Mesendoderm (in vitro differentiated cells): ENCODE measurements around the gene ZNF398. TPM values are rescaled to one million over a fixed set of nuclear protein-coding genes. Genes with fewer than 3 reads are reported as not detected.
A peak's percentile ranks its signal among the peaks of the same experiment; 100 is the strongest.

ENCODE experiments used
- DNase-seq: peaks from one replicate; pipeline ENCODE4 v3.0.0; 2013
- H2AK5ac ChIP-seq: 2 replicates; pipeline ENCODE4 v1.6.1; 2013; ENCODE audit warnings: low read length, inconsistent platforms
- H2BK120ac ChIP-seq: 2 replicates; pipeline ENCODE4 v1.6.1; 2013; ENCODE audit warnings: low read depth, mild to moderate bottlenecking, low read length, moderate library complexity, mixed read lengths
- H2BK15ac ChIP-seq: replicated peaks from 2 replicates; pipeline ENCODE4 v1.6.1; 2013; ENCODE audit warnings: low read depth, mild to moderate bottlenecking, moderate library complexity
- H2BK5ac ChIP-seq: 2 replicates; pipeline ENCODE4 v1.6.1; 2013; ENCODE audit warnings: low read length, inconsistent platforms
- H3K18ac ChIP-seq: 2 replicates; pipeline ENCODE4 v1.6.1; 2013; ENCODE audit warnings: mild to moderate bottlenecking, low read length, mixed read lengths
- H3K23ac ChIP-seq: one replicate; pipeline ENCODE4 v1.6.1; 2013; ENCODE audit warnings: low read length
- H3K27ac ChIP-seq: 2 replicates; pipeline ENCODE4 v1.5.1; 2013; ENCODE audit warnings: low read depth, mild to moderate bottlenecking, inconsistent platforms, low read length, moderate library complexity
- H3K27me3 ChIP-seq: 2 replicates; pipeline ENCODE4 v1.6.1; 2013; ENCODE audit warnings: low read length, control low read depth, mild to moderate bottlenecking, inconsistent platforms; ENCODE audit not compliant: insufficient read depth, poor library complexity
- H3K36me3 ChIP-seq: 2 replicates; pipeline ENCODE4 v1.6.1; 2013; ENCODE audit warnings: low read length, inconsistent platforms; ENCODE audit not compliant: control insufficient read depth, insufficient read depth
- H3K4ac ChIP-seq: one replicate; pipeline ENCODE4 v1.6.1; 2013; ENCODE audit warnings: low read depth, mild to moderate bottlenecking, low read length, moderate library complexity
- H3K4me1 ChIP-seq: 2 replicates; pipeline ENCODE4 v1.6.1; 2013; ENCODE audit warnings: low read depth, low read length, inconsistent platforms; ENCODE audit not compliant: control insufficient read depth
- H3K4me2 ChIP-seq: 2 replicates; pipeline ENCODE4 v1.6.1; 2013; ENCODE audit warnings: low read length
- H3K4me3 ChIP-seq: 2 replicates; pipeline ENCODE4 v1.5.1; 2013; ENCODE audit warnings: mild to moderate bottlenecking, low read length
- H3K56ac ChIP-seq: one replicate; pipeline ENCODE4 v1.6.1; 2013; ENCODE audit warnings: low read length
- H3K79me1 ChIP-seq: 2 replicates; pipeline ENCODE4 v1.6.1; 2013; ENCODE audit warnings: low read length, inconsistent platforms
- H3K79me2 ChIP-seq: 2 replicates; pipeline ENCODE4 v1.6.1; 2013; ENCODE audit warnings: mild to moderate bottlenecking, low read length; ENCODE audit not compliant: control insufficient read depth, insufficient read depth
- H3K9ac ChIP-seq: 2 replicates; pipeline ENCODE4 v1.6.1; 2013; ENCODE audit warnings: low read length, inconsistent platforms
- H4K5ac ChIP-seq: one replicate; pipeline ENCODE4 v1.6.1; 2013; ENCODE audit warnings: low read length
- H4K8ac ChIP-seq: one replicate; pipeline ENCODE4 v1.6.1; 2013; ENCODE audit warnings: low read depth, mild to moderate bottlenecking, control low read depth, low read length, moderate library complexity
- WGBS: extraction: QIAGEN DNeasy Blood & Tissue Kit; methylation state at CpG from one replicate; pipeline ENCODE4 v1.1.7; 2013; ENCODE audit warnings: low lambda C conversion rate, missing lambda C conversion rate; ENCODE audit not compliant: insufficient coverage; ENCODE audit errors: extremely low coverage; 5-methylcytosine and 5-hydroxymethylcytosine counted together
- polyA plus RNA-seq, 2 experiments: library from polyadenylated mRNA; stranded (reverse); fragments of 200-250 nt; gene quantifications; one replicate each; pipeline ENCODE4 v1.2.3, GENCODE V29; 2013

Gene ZNF398, protein sequence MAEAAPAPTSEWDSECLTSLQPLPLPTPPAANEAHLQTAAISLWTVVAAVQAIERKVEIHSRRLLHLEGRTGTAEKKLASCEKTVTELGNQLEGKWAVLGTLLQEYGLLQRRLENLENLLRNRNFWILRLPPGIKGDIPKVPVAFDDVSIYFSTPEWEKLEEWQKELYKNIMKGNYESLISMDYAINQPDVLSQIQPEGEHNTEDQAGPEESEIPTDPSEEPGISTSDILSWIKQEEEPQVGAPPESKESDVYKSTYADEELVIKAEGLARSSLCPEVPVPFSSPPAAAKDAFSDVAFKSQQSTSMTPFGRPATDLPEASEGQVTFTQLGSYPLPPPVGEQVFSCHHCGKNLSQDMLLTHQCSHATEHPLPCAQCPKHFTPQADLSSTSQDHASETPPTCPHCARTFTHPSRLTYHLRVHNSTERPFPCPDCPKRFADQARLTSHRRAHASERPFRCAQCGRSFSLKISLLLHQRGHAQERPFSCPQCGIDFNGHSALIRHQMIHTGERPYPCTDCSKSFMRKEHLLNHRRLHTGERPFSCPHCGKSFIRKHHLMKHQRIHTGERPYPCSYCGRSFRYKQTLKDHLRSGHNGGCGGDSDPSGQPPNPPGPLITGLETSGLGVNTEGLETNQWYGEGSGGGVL
- 9.1 TPM for polyA plus RNA-seq (2013, experiment 1 of 2)
- polyA plus RNA-seq (2013, experiment 2 of 2): 9.8 TPM

DNA sequence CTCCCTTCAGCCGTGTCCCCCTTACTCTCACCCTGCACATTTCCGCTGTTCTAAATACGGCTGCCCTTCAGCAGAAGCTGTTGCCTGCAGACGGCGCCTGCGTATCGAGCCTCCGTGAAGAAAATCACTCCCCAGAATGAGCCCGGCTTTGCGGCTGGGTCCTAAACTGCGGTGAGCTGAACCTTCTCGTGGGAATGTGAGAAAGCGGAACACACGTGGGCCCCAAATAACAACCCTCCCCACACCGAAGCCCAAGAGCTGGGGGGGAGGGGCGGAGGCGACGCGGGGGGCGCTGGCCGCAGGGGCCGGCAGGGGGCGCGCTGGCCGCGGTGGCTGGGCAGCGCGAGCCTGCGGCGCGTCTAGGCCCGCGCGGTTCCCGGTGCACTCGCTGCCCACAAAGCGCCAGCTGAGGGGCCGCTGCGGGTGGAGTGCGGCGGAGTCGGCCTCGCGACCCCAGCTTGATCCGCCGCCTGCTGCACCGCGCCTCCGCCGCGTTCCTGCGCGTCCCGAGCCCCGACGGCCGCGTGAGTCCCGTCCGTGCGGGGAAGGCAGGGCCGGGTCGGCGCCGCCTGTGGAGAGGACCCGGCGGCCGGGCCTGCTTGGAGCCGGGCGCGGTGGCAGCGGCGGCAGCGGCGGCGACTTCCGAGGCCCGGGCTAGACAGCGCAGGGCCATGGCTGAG is at the start of gene ZNF398:
TSS of gene ZNF398 (plus strand) at position 382 of the 680 bp plus-strand sequence. CDS start at position 672, 290 bp downstream.
- H3K9ac ChIP-seq: peak within 1 kb of the TSS; percentile 97
- H3K79me1 ChIP-seq: peaks cover 3% of the 10 kb centered on the region
- peak within 1 kb of the TSS; percentile 86 for H3K4me3 ChIP-seq
- DNase-seq: peak; percentile 80
- H2AK5ac ChIP-seq: no peak within 1 kb of the TSS
- H2BK120ac ChIP-seq: no peak within 1 kb of the TSS
- H3K23ac ChIP-seq: peak within 1 kb of the TSS; percentile 86
- no peak within 1 kb of the TSS for H2BK15ac ChIP-seq
- H3K56ac ChIP-seq: peak within 1 kb of the TSS; percentile 99
- H3K36me3 ChIP-seq: no peaks in the 10 kb centered on the region
- peaks cover 4% of the 10 kb centered on the region for H3K4me1 ChIP-seq
- no peaks in the 10 kb centered on the region for H3K27me3 ChIP-seq
- peak within 1 kb of the TSS; percentile 88 for H2BK5ac ChIP-seq
- peak within 1 kb of the TSS; percentile 99 for H4K5ac ChIP-seq
- no CpG with 5 or more reads among the region's 79 CpGs for WGBS
- peak within 1 kb of the TSS; percentile 92 for H3K4ac ChIP-seq
- peak within 1 kb of the TSS; percentile 94 for H3K4me2 ChIP-seq
- no peak within 1 kb of the TSS for H4K8ac ChIP-seq
- H3K18ac ChIP-seq: peak within 1 kb of the TSS; percentile 73
- peaks cover 35% of the 10 kb centered on the region for H3K79me2 ChIP-seq
- peak within 1 kb of the TSS; percentile 86 for H3K27ac ChIP-seq

DNA sequence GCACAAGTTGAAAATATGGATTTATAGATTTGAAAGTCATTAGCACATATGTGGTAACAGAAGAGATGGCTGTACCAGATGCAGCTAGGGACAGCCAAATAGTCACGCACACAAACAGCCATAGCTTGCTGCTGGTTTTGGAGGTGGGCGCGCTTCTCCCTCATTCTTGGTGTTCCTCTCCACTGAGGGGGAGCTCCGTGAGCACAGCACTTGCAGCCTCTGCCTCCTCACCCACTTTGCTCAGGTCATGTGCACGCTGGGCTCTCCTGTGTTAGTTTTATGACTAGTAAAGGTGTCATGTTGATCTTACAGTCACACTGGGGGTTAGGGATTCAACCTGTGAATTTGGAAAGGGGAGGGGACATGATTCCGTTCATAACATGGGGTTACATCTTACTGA is 48.2 kb upstream of the ZNF398 start:
- Histone ChIP-seq H3K27ac (no peak overlapping the region), H3K4ac (no peak overlapping the region), H2BK15ac (no peak overlapping the region), H4K5ac (no peak overlapping the region), H2BK120ac (no peak overlapping the region), H3K4me1 (peaks cover 2% of the 10 kb centered on the region), H2AK5ac (no peak overlapping the region), H3K9ac (no peak overlapping the region), H3K4me3 (no peak overlapping the region), H3K23ac (no peak overlapping the region), H3K79me2 (no peaks in the 10 kb centered on the region), H3K27me3 (no peaks in the 10 kb centered on the region), H3K18ac (no peak overlapping the region), H4K8ac (no peak overlapping the region), H3K79me1 (no peaks in the 10 kb centered on the region), H3K56ac (no peak overlapping the region), H3K4me2 (no peak overlapping the region), H3K36me3 (no peaks in the 10 kb centered on the region), H2BK5ac (no peak overlapping the region)
- no CpG with 5 or more reads among the region's 6 CpGs for WGBS
- no peak for DNase-seq

DNA sequence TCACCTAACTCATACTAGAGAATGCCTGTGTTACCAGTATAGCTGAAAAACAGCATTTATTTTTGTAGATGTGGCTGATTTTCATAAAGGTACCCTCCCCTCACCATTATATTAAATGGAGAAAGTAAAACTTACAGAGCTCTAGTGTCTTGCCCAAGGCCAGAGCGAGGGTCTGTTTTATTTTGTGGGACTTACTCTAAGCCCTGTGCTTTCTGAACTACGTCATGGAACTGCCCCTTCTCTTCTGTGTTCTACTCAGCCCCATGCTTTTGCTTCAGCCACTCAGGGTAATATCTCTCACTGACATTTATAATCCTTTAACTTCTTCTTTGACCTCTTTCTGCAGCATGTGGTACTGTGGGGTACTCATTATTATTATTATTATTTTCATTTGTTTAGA is 46.4 kb upstream of the ZNF398 start:
- no peak overlapping the region for H3K4ac ChIP-seq
- no peak overlapping the region for H2BK120ac ChIP-seq
- H4K8ac ChIP-seq: no peak overlapping the region
- no peaks in the 10 kb centered on the region for H3K36me3 ChIP-seq
- no peak overlapping the region for H3K4me2 ChIP-seq
- H2BK5ac ChIP-seq: no peak overlapping the region
- no peak overlapping the region for H3K27ac ChIP-seq
- no CpG with 5 or more reads among the region's 2 CpGs for WGBS
- H3K9ac ChIP-seq: no peak overlapping the region
- no peak overlapping the region for H3K18ac ChIP-seq
- no peak overlapping the region for H2AK5ac ChIP-seq
- DNase-seq: no peak
- H3K4me3 ChIP-seq: no peak overlapping the region
- H3K4me1 ChIP-seq: peaks cover 2% of the 10 kb centered on the region
- no peak overlapping the region for H4K5ac ChIP-seq
- H3K56ac ChIP-seq: no peak overlapping the region
- no peaks in the 10 kb centered on the region for H3K79me2 ChIP-seq
- no peak overlapping the region for H2BK15ac ChIP-seq
- no peak overlapping the region for H3K23ac ChIP-seq
- H3K27me3 ChIP-seq: no peaks in the 10 kb centered on the region
- H3K79me1 ChIP-seq: no peaks in the 10 kb centered on the region

DNA sequence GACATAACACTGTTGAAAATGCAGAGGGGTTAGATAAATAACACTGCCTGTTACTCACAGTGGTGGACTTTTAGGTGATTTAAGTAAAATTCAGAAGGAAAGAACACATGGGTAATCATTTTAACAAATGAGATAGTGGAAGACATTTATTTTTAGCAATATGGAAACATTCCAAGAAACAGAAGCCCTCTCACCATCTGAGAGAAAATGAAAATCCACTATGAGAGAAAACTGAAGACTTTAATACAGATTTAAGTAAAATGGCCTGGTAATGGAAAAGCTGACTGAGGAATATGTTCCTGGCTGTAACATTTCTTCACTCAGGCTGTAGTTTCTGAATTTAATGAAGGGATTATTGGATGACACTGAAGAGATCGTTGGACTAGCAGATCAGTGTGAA is 44.6 kb upstream of the ZNF398 start:
- Histone ChIP-seq H3K23ac (no peak overlapping the region), H3K4me1 (no peaks in the 10 kb centered on the region), H3K79me1 (no peaks in the 10 kb centered on the region), H2BK120ac (no peak overlapping the region), H3K56ac (no peak overlapping the region), H4K5ac (no peak overlapping the region), H2BK5ac (no peak overlapping the region), H2BK15ac (no peak overlapping the region), H4K8ac (no peak overlapping the region), H3K4me2 (no peak overlapping the region), H3K9ac (no peak overlapping the region), H3K4ac (no peak overlapping the region), H3K36me3 (no peaks in the 10 kb centered on the region), H2AK5ac (no peak overlapping the region), H3K27ac (no peak overlapping the region), H3K4me3 (no peak overlapping the region), H3K18ac (no peak overlapping the region), H3K27me3 (no peaks in the 10 kb centered on the region), H3K79me2 (no peaks in the 10 kb centered on the region)
- no CpG with 5 or more reads among the region's 1 CpG for WGBS
- no peak for DNase-seq

DNA sequence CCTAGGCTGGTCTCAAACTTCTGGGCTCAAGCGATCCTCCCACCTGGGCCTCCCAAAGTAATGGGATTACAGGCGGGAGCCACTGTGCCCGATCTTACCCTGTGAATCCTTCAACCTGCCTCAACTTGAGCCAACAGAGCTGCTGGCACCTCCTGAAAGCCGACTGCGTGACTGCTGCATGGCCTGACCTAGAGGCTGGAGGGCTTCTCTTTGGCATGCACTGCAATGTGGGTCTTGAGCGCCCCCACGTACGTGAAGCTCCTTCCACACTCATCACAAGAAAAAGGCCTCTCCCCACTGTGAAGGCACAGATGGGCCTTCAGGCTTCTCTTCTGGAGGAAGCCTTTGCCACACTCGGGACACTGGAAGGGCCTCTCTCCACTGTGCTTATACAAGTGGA is 43.8 kb upstream of the ZNF398 start:
- no peak overlapping the region for H3K27ac ChIP-seq
- H2BK15ac ChIP-seq: no peak overlapping the region
- H3K23ac ChIP-seq: no peak overlapping the region
- no peak overlapping the region for H3K4ac ChIP-seq
- H3K4me1 ChIP-seq: no peaks in the 10 kb centered on the region
- no peak overlapping the region for H3K9ac ChIP-seq
- H2BK5ac ChIP-seq: no peak overlapping the region
- no peaks in the 10 kb centered on the region for H3K36me3 ChIP-seq
- H4K5ac ChIP-seq: no peak overlapping the region
- H2AK5ac ChIP-seq: no peak overlapping the region
- H3K4me2 ChIP-seq: no peak overlapping the region
- H2BK120ac ChIP-seq: no peak overlapping the region
- no peaks in the 10 kb centered on the region for H3K79me1 ChIP-seq
- H3K27me3 ChIP-seq: no peaks in the 10 kb centered on the region
- no peaks in the 10 kb centered on the region for H3K79me2 ChIP-seq
- H3K4me3 ChIP-seq: no peak overlapping the region
- WGBS: no CpG with 5 or more reads among the region's 9 CpGs
- peak; percentile 26 for DNase-seq
- no peak overlapping the region for H3K56ac ChIP-seq
- no peak overlapping the region for H3K18ac ChIP-seq
- no peak overlapping the region for H4K8ac ChIP-seq
